ENCODE data around the gene DUSP28. TPM values are rescaled to one million over a fixed set of nuclear protein-coding genes. Genes with fewer than 3 reads are reported as not detected.

Gene DUSP28
- total RNA-seq, 1 donor from 2014 or later, result 8.6 TPM

Other genes with a start within 250 kb of the DUSP28 start
- gene GPC1, start 124.7 kb upstream of the DUSP28 start, total RNA-seq, result 6.2 and 6.5 TPM in 2 replicates
- gene ANKMY1, start 2.4 kb upstream of the DUSP28 start, total RNA-seq, result 21.9 and 25.2 TPM in 2 replicates
- gene RNPEPL1, start 8.1 kb downstream of the DUSP28 start, total RNA-seq, result 61.8 and 62.8 TPM in 2 replicates
- gene CAPN10, start 26.4 kb downstream of the DUSP28 start, total RNA-seq, result 49.8 and 55.4 TPM in 2 replicates
- 7.6 and 8.2 TPM in 2 replicates for gene GPR35, start 65.1 kb downstream of the DUSP28 start, total RNA-seq
- not detected in 2 replicates for gene AQP12B, start 122.5 kb downstream of the DUSP28 start, total RNA-seq
- not detected in 2 replicates for gene AQP12A, start 131.5 kb downstream of the DUSP28 start, total RNA-seq

Data from activated T-helper 1 cell treated with anti-CD3 and anti-CD28 coated beads, Interleukin-12 subunit alpha, Interleukin-12 subunit beta, Interleukin-2, Interleukin-4 antibody, amounts not matched to agents 30 ng/mL and 10 ng/mL and 1 ng/mL, durations not matched to agents 14 hours and 24 hours and 36 hours (primary cell).